ENCODE data around the gene RIF1.

The RIF1 gene

DNA sequence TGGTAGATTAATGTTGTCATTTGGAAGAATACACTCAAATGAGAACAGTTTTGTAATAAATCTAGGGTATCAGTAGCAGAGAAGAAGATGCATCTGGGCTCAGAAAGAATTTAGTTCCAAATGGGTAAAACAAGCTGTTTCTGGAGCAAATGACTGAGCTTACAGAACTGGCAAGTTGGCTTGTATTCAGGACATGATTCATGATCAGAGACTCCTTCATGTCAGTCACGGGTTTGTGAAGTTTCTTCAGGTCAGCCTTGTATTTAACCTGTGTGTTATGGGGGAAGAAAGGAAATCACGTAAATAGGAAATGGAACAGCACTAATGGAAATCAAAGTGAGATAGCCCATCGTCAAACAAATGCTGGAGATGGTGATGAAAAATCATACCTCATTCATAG lies 109.1 kb downstream of the RIF1 start:
- no peak overlapping the region for H2BK12ac ChIP-seq (ENCODE audit: low read length)
- no peak overlapping the region for H4K8ac ChIP-seq (ENCODE audit: low read depth, low read length)
- H3K27me3 ChIP-seq (ENCODE audit: insufficient read depth, low read length): no peaks in the 10 kb centered on the region
- no peak overlapping the region for H2BK120ac ChIP-seq (ENCODE audit: insufficient read depth, low read length, poor library complexity)
- no peak overlapping the region for H3K4me3 ChIP-seq (ENCODE audit: low read depth, low read length)
- H3K79me2 ChIP-seq (ENCODE audit: control insufficient read depth, insufficient read depth, low read length, poor library complexity): no peaks in the 10 kb centered on the region
- H3K23ac ChIP-seq (ENCODE audit: low read length): no peak overlapping the region
- no peak overlapping the region for H3K18ac ChIP-seq (ENCODE audit: low read length)
- no CpG with 5 or more reads among the region's 3 CpGs for WGBS (ENCODE audit: extremely low coverage, insufficient coverage, insufficient read length)
- H4K12ac ChIP-seq (ENCODE audit: low read depth, low read length): no peak overlapping the region
- peaks cover 8% of the 10 kb centered on the region for H3K79me1 ChIP-seq (ENCODE audit: low read length)
- no peak overlapping the region for H2BK5ac ChIP-seq (ENCODE audit: low read depth, low read length, poor library complexity)
- H3K27ac ChIP-seq (ENCODE audit: low read depth, low read length): no peak overlapping the region
- H3K4ac ChIP-seq (ENCODE audit: low read depth, low read length): no peak overlapping the region
- no peaks in the 10 kb centered on the region for H3K9me3 ChIP-seq (ENCODE audit: insufficient read depth, low read depth, low read length)
- no peak overlapping the region for H2AFZ ChIP-seq (ENCODE audit: insufficient read depth, low read length, poor library complexity)
- H4K91ac ChIP-seq (ENCODE audit: low read depth, low read length): no peak overlapping the region
- H3K4me2 ChIP-seq (ENCODE audit: low read length): no peak overlapping the region
- H3K9ac ChIP-seq (ENCODE audit: low read length): no peak overlapping the region
- H3K4me1 ChIP-seq (ENCODE audit: control insufficient read depth in 1 of 2, insufficient read depth in 2 of 2, low read length in 2 of 2): peaks cover 2 to 13% of the 10 kb centered on the region in 2 experiments
- no peak overlapping the region for H3K14ac ChIP-seq (ENCODE audit: low read length)
- no peak overlapping the region for H2AK5ac ChIP-seq (ENCODE audit: low read length)
- no peak for DNase-seq
- no peaks in the 10 kb centered on the region for H3K36me3 ChIP-seq (ENCODE audit: control insufficient read depth in 1 of 2, insufficient read depth in 2 of 2, low read length in 2 of 2)

DNA sequence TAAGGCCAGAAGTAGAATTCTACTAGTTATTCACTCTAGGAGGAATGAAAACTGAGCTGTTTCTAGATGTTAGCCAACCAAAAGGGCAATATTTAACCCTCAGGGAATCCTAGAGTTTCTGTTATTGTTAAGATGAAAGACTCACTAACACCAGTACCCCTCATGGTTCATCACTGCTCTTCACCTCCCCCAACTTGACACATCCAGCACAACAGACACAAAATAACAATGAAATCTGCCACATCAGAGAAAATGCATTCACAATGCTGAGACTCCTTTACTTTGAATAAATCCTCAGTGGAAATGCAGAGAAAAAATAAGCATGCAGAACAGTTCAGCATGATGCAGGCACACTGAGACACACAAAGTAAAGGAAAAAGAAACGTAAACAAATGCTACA lies 111.3 kb downstream of the RIF1 start:
- Histone ChIP-seq H3K27me3 (ENCODE audit: insufficient read depth, low read length) (no peaks in the 10 kb centered on the region), H3K36me3 (ENCODE audit: control insufficient read depth in 1 of 2, insufficient read depth in 2 of 2, low read length in 2 of 2) (no peaks in the 10 kb centered on the region), H3K27ac (ENCODE audit: low read depth, low read length) (peak overlapping the region; percentile 71), H3K79me1 (ENCODE audit: low read length) (peaks cover 8% of the 10 kb centered on the region), H3K4me2 (ENCODE audit: low read length) (peak overlapping the region; percentile 6), H4K12ac (ENCODE audit: low read depth, low read length) (no peak overlapping the region), H3K9ac (ENCODE audit: low read length) (no peak overlapping the region), H2AFZ (ENCODE audit: insufficient read depth, low read length, poor library complexity) (no peak overlapping the region), H4K91ac (ENCODE audit: low read depth, low read length) (no peak overlapping the region), H3K4me3 (ENCODE audit: low read depth, low read length) (no peak overlapping the region), H3K18ac (ENCODE audit: low read length) (no peak overlapping the region), H2AK5ac (ENCODE audit: low read length) (no peak overlapping the region), H3K4me1 (ENCODE audit: control insufficient read depth in 1 of 2, insufficient read depth in 2 of 2, low read length in 2 of 2) (peaks cover 2 to 13% of the 10 kb centered on the region in 2 experiments), H3K4ac (ENCODE audit: low read depth, low read length) (no peak overlapping the region), H3K9me3 (ENCODE audit: insufficient read depth, low read depth, low read length) (no peaks in the 10 kb centered on the region), H3K14ac (ENCODE audit: low read length) (peak overlapping the region; percentile 61), H3K79me2 (ENCODE audit: control insufficient read depth, insufficient read depth, low read length, poor library complexity) (no peaks in the 10 kb centered on the region), H3K23ac (ENCODE audit: low read length) (no peak overlapping the region), H2BK12ac (ENCODE audit: low read length) (no peak overlapping the region), H4K8ac (ENCODE audit: low read depth, low read length) (no peak overlapping the region), H2BK120ac (ENCODE audit: insufficient read depth, low read length, poor library complexity) (peak overlapping the region; percentile 22), H2BK5ac (ENCODE audit: low read depth, low read length, poor library complexity) (peak overlapping the region; percentile 73)
- no CpG with 5 or more reads among the region's 1 CpG for WGBS (ENCODE audit: extremely low coverage, insufficient coverage, insufficient read length)
- DNase-seq: peak in 1 of 2 donors; percentile 4

DNA sequence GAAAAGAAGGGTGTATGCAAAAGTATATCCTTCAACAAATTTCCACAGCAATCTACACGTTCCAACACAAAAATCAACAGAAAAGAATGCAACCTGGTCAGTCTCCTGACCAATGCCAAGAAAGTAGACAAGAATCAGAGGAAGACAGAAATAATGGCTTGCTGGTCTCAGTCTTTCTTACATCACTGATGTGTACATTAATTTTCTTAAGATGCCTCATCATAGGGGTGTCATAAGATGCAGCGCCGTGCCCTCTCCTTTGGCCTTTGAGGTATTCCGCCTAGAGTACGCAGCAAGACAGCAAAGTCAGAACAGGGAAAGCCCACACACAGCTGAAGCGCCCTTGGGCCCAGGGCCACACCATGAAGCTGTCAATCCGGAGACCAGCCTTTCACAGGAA lies 112.9 kb downstream of the RIF1 start:
- Histone ChIP-seq H3K14ac (ENCODE audit: low read length) (no peak overlapping the region), H2AFZ (ENCODE audit: insufficient read depth, low read length, poor library complexity) (no peak overlapping the region)
- no CpG with 5 or more reads among the region's 7 CpGs for WGBS (ENCODE audit: extremely low coverage, insufficient coverage, insufficient read length)

DNA sequence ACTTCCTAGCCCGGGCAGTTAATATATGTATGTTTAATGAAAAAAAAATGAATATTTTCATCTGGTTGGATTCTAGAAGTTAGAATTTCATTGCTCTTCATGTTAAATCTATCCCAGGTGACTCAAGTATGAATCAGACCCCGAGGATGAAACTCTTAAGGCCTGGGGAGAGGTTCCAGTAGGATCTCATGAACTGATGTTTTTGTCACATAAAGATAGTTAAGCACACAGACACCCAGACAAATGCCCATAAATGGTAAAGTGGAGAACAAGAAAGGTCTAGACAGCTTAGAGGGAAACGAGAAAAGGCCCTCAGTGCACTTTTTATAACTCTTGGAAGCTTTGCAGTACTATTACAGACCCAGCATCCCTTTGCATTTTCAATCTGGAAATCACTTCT lies 114.1 kb downstream of the RIF1 start:
- no peak overlapping the region for H3K18ac ChIP-seq (ENCODE audit: low read length)

More for the DNA sequence above, 112.9 kb downstream of the RIF1 start:
- Histone ChIP-seq H2BK120ac (ENCODE audit: insufficient read depth, low read length, poor library complexity) (no peak overlapping the region), H2BK12ac (ENCODE audit: low read length) (no peak overlapping the region), H3K4ac (ENCODE audit: low read depth, low read length) (no peak overlapping the region), H2AK5ac (ENCODE audit: low read length) (no peak overlapping the region), H4K12ac (ENCODE audit: low read depth, low read length) (no peak overlapping the region), H4K8ac (ENCODE audit: low read depth, low read length) (no peak overlapping the region), H4K91ac (ENCODE audit: low read depth, low read length) (peak overlapping the region; percentile 20), H3K23ac (ENCODE audit: low read length) (no peak overlapping the region), H3K4me3 (ENCODE audit: low read depth, low read length) (no peak overlapping the region), H3K79me2 (ENCODE audit: control insufficient read depth, insufficient read depth, low read length, poor library complexity) (no peaks in the 10 kb centered on the region), H3K36me3 (ENCODE audit: control insufficient read depth in 1 of 2, insufficient read depth in 2 of 2, low read length in 2 of 2) (peaks cover 0 to 1% of the 10 kb centered on the region in 2 experiments), H3K4me2 (ENCODE audit: low read length) (no peak overlapping the region), H2BK5ac (ENCODE audit: low read depth, low read length, poor library complexity) (peak overlapping the region; percentile 4), H3K18ac (ENCODE audit: low read length) (no peak overlapping the region), H3K27ac (ENCODE audit: low read depth, low read length) (peak overlapping the region; percentile 17), H3K9me3 (ENCODE audit: insufficient read depth, low read depth, low read length) (no peaks in the 10 kb centered on the region), H3K27me3 (ENCODE audit: insufficient read depth, low read length) (no peaks in the 10 kb centered on the region), H3K4me1 (ENCODE audit: control insufficient read depth in 1 of 2, insufficient read depth in 2 of 2, low read length in 2 of 2) (peaks cover 2 to 13% of the 10 kb centered on the region in 2 experiments), H3K9ac (ENCODE audit: low read length) (no peak overlapping the region), H3K79me1 (ENCODE audit: low read length) (peaks cover 8% of the 10 kb centered on the region)
- peak; percentile 93 to 94 for DNase-seq

More for the DNA sequence above, 114.1 kb downstream of the RIF1 start:
- no CpG with 5 or more reads among the region's 3 CpGs for WGBS (ENCODE audit: extremely low coverage, insufficient coverage, insufficient read length)
- no peak overlapping the region for H2BK12ac ChIP-seq (ENCODE audit: low read length)
- no peak overlapping the region for H2AFZ ChIP-seq (ENCODE audit: insufficient read depth, low read length, poor library complexity)
- H3K27me3 ChIP-seq (ENCODE audit: insufficient read depth, low read length): no peaks in the 10 kb centered on the region
- H3K4me3 ChIP-seq (ENCODE audit: low read depth, low read length): no peak overlapping the region
- H2BK120ac ChIP-seq (ENCODE audit: insufficient read depth, low read length, poor library complexity): no peak overlapping the region
- H2AK5ac ChIP-seq (ENCODE audit: low read length): no peak overlapping the region
- H3K4ac ChIP-seq (ENCODE audit: low read depth, low read length): no peak overlapping the region
- H4K91ac ChIP-seq (ENCODE audit: low read depth, low read length): no peak overlapping the region
- H3K79me1 ChIP-seq (ENCODE audit: low read length): peaks cover 8% of the 10 kb centered on the region
- H3K14ac ChIP-seq (ENCODE audit: low read length): no peak overlapping the region
- no peak overlapping the region for H3K4me2 ChIP-seq (ENCODE audit: low read length)
- peaks cover 2 to 13% of the 10 kb centered on the region in 2 experiments for H3K4me1 ChIP-seq (ENCODE audit: control insufficient read depth in 1 of 2, insufficient read depth in 2 of 2, low read length in 2 of 2)
- H4K12ac ChIP-seq (ENCODE audit: low read depth, low read length): no peak overlapping the region
- H4K8ac ChIP-seq (ENCODE audit: low read depth, low read length): no peak overlapping the region
- H3K9me3 ChIP-seq (ENCODE audit: insufficient read depth, low read depth, low read length): no peaks in the 10 kb centered on the region
- no peak overlapping the region for H3K27ac ChIP-seq (ENCODE audit: low read depth, low read length)
- H3K23ac ChIP-seq (ENCODE audit: low read length): no peak overlapping the region
- peaks cover 0 to 1% of the 10 kb centered on the region in 2 experiments for H3K36me3 ChIP-seq (ENCODE audit: control insufficient read depth in 1 of 2, insufficient read depth in 2 of 2, low read length in 2 of 2)
- DNase-seq: no peak
- H2BK5ac ChIP-seq (ENCODE audit: low read depth, low read length, poor library complexity): no peak overlapping the region
- H3K79me2 ChIP-seq (ENCODE audit: control insufficient read depth, insufficient read depth, low read length, poor library complexity): no peaks in the 10 kb centered on the region
- no peak overlapping the region for H3K9ac ChIP-seq (ENCODE audit: low read length)

Data from trophoblast cell (in vitro differentiated cells and primary cell).